CD8-positive, alpha-beta memory T cell (primary cell): ENCODE results near the gene CDA. TPM values are rescaled to one million over a fixed set of nuclear protein-coding genes. Genes with fewer than 3 reads are reported as not detected.

Experiments used
- CTCF ChIA-PET: fragments of 350-600 bp; sonication (Branson Sonifier 250); formaldehyde crosslinking; loops from one replicate; lab custom pipeline; 2021; ENCODE audit warnings: antibody characterized with exemption; lab: Charles Lee
- POLR2A ChIA-PET: fragments of 350-600 bp; sonication (Branson Sonifier 250); formaldehyde crosslinking; loops from one replicate; lab custom pipeline; 2021; ENCODE audit warnings: antibody characterized with exemption; lab: Charles Lee
- DNase-seq, 5 donors: peaks; one replicate each; pipeline versions ENCODE4 v3.0.0 to v3.0.0-alpha.2; 2020 to 2022; ENCODE audit warnings: mixed read lengths in 1 of 5
- H3K27ac ChIP-seq: one replicate; pipeline ENCODE4 v1.7.0; 2013; ENCODE audit warnings: low read depth, mild to moderate bottlenecking, low read length, moderate library complexity
- H3K27me3 ChIP-seq: 2 replicates; pipeline ENCODE4 v1.7.0; 2013; ENCODE audit warnings: low read length, mild to moderate bottlenecking; ENCODE audit not compliant: insufficient read depth, poor library complexity, severe bottlenecking
- H3K36me3 ChIP-seq: 2 replicates; pipeline ENCODE4 v1.7.0; 2013; ENCODE audit warnings: mild to moderate bottlenecking, low read length, moderate library complexity; ENCODE audit not compliant: insufficient read depth
- H3K4me1 ChIP-seq: 2 replicates; pipeline ENCODE4 v1.7.0; 2013; ENCODE audit warnings: mild to moderate bottlenecking, low read length, moderate library complexity; ENCODE audit not compliant: insufficient read depth
- H3K4me3 ChIP-seq: 2 replicates; pipeline ENCODE4 v1.7.0; 2013; ENCODE audit warnings: mild to moderate bottlenecking, low read length
- H3K9me3 ChIP-seq: 2 replicates; pipeline ENCODE4 v1.7.0; 2013; ENCODE audit warnings: mild to moderate bottlenecking, low read length
- H3K27ac Mint-ChIP-seq, 8 donors: one replicate each; pipeline ENCODE4 v1.8.0; 2020 to 2021; ENCODE audit warnings: mixed read lengths in 8 of 8, mild to moderate bottlenecking in 6 of 8, inconsistent platforms in 3 of 8, moderate library complexity in 3 of 8
- H3K27me3 Mint-ChIP-seq, 2 donors: one replicate each; pipeline ENCODE4 v1.8.0; 2020 to 2021; ENCODE audit warnings: mixed read lengths in 2 of 2, mild to moderate bottlenecking in 1 of 2, moderate library complexity in 1 of 2
- H3K36me3 Mint-ChIP-seq, 3 donors: one replicate each; pipeline ENCODE4 v1.8.0; 2020 to 2021; ENCODE audit warnings: mixed read lengths in 3 of 3, inconsistent platforms in 1 of 3, mild to moderate bottlenecking in 1 of 3
- H3K4me1 Mint-ChIP-seq, 3 donors: one replicate each; pipeline ENCODE4 v1.8.0; 2020 to 2021; ENCODE audit warnings: mixed read lengths in 3 of 3, inconsistent platforms in 1 of 3, mild to moderate bottlenecking in 1 of 3
- H3K4me3 Mint-ChIP-seq, 7 donors: one replicate each; pipeline ENCODE4 v1.8.0; 2020 to 2021; ENCODE audit warnings: mixed read lengths in 7 of 7, mild to moderate bottlenecking in 6 of 7, moderate library complexity in 4 of 7, inconsistent platforms in 2 of 7
- H3K9me3 Mint-ChIP-seq, 5 donors: one replicate each; pipeline ENCODE4 v1.8.0; 2020 to 2022; ENCODE audit warnings: mixed read lengths in 5 of 5, mild to moderate bottlenecking in 3 of 5, moderate library complexity in 2 of 5, inconsistent platforms in 1 of 5
- polyA plus RNA-seq: library from polyadenylated mRNA; unstranded; fragments of 300-500 nt; fragmentation: Illumina TruSeq; gene quantifications from one replicate; pipeline ENCODE4 v1.2.3, GENCODE V29; 2021
- total RNA-seq, 2 experiments: library from RNA; stranded (reverse); gene quantifications; one replicate each; pipeline ENCODE4 v1.2.3, GENCODE V29; 2021

The CDA gene
- total and polyA plus RNA-seq, 3 experiments from 2014 or later: not detected

DNA sequence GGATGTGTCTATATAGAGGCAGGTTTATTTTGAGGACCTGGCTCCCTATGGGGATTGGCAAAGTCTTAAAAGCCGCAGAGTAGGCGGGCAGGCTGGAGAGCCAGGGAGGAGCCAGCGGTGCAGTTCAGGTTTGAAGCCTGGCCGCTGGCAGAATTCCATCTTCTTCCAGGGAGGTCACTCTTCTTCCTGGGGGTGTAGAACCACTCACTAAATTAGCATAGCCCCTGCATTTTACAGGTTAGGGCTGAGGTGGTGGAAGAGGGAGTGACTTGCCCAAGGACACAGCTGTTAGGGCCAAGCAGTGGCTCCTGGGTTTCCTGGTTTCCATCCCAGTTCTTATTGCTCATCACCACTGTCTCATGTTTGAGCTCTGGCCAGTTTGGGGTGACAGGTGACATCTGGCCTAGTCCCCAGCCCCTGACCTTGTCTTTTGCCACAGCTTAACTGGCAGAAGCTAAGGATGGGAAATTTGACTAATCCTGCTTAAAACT, 45.7 kb downstream of the CDA start:
- peak in 2 of 5 donors; percentile 10 to 49 for DNase-seq
- peak overlapping the region; percentile 88 to 96 (median 92) for H3K4me3 Mint-ChIP-seq
- CTCF ChIA-PET: interaction anchor here (1.0 to 3.3 kb wide), 5 partner anchors 9 to 126 kb away, joined by 3 to 12 read pairs (median 3); partner anchors contain the start of gene MUL1
- peaks cover 10% of the 10 kb centered on the region for H3K4me1 ChIP-seq
- H3K36me3 ChIP-seq: peaks cover 5% of the 10 kb centered on the region
- H3K4me3 ChIP-seq: peak overlapping the region; percentile 83
- peak overlapping the region in 7 of 8 donors; percentile 72 to 93 (median 87) for H3K27ac Mint-ChIP-seq
- peaks cover 0 to 36% (median 7%) of the 10 kb centered on the region in 3 donors for H3K36me3 Mint-ChIP-seq
- peaks cover 11 to 23% (median 17%) of the 10 kb centered on the region in 3 donors for H3K4me1 Mint-ChIP-seq
- H3K9me3 ChIP-seq: no peaks in the 10 kb centered on the region
- no peaks in the 10 kb centered on the region for H3K27me3 ChIP-seq
- H3K9me3 Mint-ChIP-seq: no peaks in the 10 kb centered on the region
- POLR2A ChIA-PET: interaction anchor here (0.6 to 1.8 kb wide), 4 partner anchors 9 to 152 kb away, joined by 3 to 9 read pairs (median 5); partner anchors contain the start of gene DDOST
- H3K27me3 Mint-ChIP-seq: no peaks in the 10 kb centered on the region
- H3K27ac ChIP-seq: peak overlapping the region; percentile 71

DNA sequence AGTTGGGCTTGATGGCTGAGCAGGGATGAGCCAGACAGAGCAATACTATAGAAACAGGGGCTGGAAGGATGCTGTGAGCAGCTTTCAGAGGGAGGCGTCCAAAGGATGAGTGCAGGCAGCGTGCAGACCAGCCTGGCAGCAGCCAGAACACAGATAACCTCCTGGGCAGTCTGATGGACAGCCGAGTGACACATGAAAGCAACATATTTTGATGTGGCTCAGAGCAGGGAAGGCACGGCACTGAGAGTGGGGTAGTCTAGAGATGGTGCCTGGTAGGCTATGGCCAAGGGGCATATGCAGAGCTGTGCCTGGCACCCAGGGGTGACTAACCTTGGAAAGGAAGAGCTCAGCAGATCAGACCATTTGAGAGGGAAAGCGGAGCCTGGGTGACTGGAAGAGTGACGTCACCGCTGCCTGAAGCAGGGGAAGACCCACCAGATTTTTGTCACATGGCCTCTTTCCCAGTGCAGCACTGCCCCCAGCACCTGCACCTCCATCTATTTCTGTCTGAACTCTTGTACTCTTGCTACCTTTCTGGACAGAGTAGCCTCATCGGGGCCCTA, 48.0 kb downstream of the CDA start:
- H3K27ac Mint-ChIP-seq: peak overlapping the region in 1 of 8 donors; percentile 74
- peaks cover 5% of the 10 kb centered on the region for H3K36me3 ChIP-seq
- H3K27me3 Mint-ChIP-seq: no peaks in the 10 kb centered on the region
- H3K9me3 Mint-ChIP-seq: no peaks in the 10 kb centered on the region
- peaks cover 16 to 23% (median 21%) of the 10 kb centered on the region in 3 donors for H3K4me1 Mint-ChIP-seq
- H3K27ac ChIP-seq: no peak overlapping the region
- CTCF ChIA-PET: no interaction called here
- no peak overlapping the region for H3K4me3 ChIP-seq
- no peaks in the 10 kb centered on the region for H3K27me3 ChIP-seq
- no peak for DNase-seq
- POLR2A ChIA-PET: no interaction called here
- H3K4me1 ChIP-seq: peaks cover 10% of the 10 kb centered on the region
- no peaks in the 10 kb centered on the region for H3K9me3 ChIP-seq
- no peak overlapping the region for H3K4me3 Mint-ChIP-seq
- H3K36me3 Mint-ChIP-seq: peaks cover 5 to 51% (median 13%) of the 10 kb centered on the region in 3 donors

DNA sequence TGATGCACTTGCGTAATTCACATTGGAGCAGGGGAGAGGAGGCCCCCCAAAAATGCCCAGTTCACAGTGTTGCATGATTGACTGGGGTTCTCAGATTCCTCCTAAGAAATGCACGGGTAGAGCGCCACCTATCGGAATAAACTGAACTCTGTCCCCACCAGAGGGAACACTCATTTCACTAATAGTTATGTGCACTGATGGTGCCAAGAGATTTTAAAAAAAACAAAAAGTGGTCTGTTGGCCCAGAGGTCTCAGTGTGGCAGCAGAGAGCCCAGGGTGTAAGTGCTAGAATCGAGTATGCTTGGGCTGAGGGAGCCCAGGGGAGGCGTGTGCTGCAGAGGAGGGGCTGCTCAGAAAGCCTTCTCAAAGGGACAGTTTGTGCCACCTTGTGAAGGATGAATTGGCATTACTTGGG, 51.3 kb downstream of the CDA start:
- H3K36me3 Mint-ChIP-seq: peaks cover 5 to 73% (median 15%) of the 10 kb centered on the region in 3 donors
- H3K4me1 Mint-ChIP-seq: peaks cover 5 to 10% (median 5%) of the 10 kb centered on the region in 3 donors
- H3K27ac ChIP-seq: no peak overlapping the region
- H3K4me3 Mint-ChIP-seq: no peak overlapping the region
- peak; percentile 35 to 69 (median 39) for DNase-seq
- peaks cover 15% of the 10 kb centered on the region for H3K36me3 ChIP-seq
- no peaks in the 10 kb centered on the region for H3K27me3 ChIP-seq
- H3K9me3 ChIP-seq: no peaks in the 10 kb centered on the region
- ChIA-PET CTCF (interaction anchor here (0.9 to 3.2 kb wide), 4 partner anchors 7 to 117 kb away, joined by 3 to 13 read pairs (median 3); partner anchors contain the start of gene PINK1), POLR2A (no interaction called here)
- no peaks in the 10 kb centered on the region for H3K9me3 Mint-ChIP-seq
- H3K27me3 Mint-ChIP-seq: no peaks in the 10 kb centered on the region
- H3K27ac Mint-ChIP-seq: peak overlapping the region in 3 of 8 donors; percentile 15 to 80 (median 57)
- no peak overlapping the region for H3K4me3 ChIP-seq
- no peaks in the 10 kb centered on the region for H3K4me1 ChIP-seq

DNA sequence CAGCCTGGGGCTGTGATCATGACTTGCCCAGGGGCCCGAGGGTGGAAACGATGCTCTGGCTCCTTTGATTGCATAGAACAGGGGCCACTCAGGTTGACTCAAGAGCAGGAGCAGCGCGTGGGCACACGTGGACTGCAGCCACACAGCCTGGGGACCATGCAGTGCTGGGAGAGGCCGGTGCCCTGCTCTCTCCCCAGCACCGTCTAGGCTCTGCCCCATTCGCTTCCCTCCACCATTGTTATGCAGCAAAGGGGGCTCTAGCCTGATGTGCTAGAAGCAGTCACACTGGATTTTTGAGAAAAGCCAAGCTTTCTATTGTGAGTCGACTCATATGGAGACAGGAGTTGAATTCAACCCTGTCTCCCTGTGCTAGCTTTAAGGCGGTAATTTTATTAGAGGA, 53.1 kb downstream of the CDA start:
- CTCF ChIA-PET: interaction anchor here (1.2 to 3.2 kb wide), 2 partner anchors 9 to 134 kb away, joined by 3 to 13 read pairs; partner anchors contain the start of gene PINK1
- H3K9me3 Mint-ChIP-seq: no peaks in the 10 kb centered on the region
- peaks cover 0 to 5% (median 4%) of the 10 kb centered on the region in 3 donors for H3K4me1 Mint-ChIP-seq

GRCh38 chr1:20643080-20643479, 54.2 kb downstream of the CDA start:
- no peaks in the 10 kb centered on the region for H3K27me3 Mint-ChIP-seq
- H3K4me3 Mint-ChIP-seq: peak overlapping the region in 1 of 7 donors; percentile 36
- DNase-seq: no peak
- H3K27ac Mint-ChIP-seq: peak overlapping the region in 1 of 8 donors; percentile 23
- Histone ChIP-seq H3K9me3 (no peaks in the 10 kb centered on the region), H3K27ac (no peak overlapping the region), H3K4me1 (no peaks in the 10 kb centered on the region), H3K4me3 (no peak overlapping the region), H3K27me3 (no peaks in the 10 kb centered on the region), H3K36me3 (peaks cover 15% of the 10 kb centered on the region)
- ChIA-PET POLR2A (interaction anchor here (0.6 kb wide), 1 partner anchor 9 kb away, joined by 3 read pairs; no protein-coding TSS in a partner anchor), CTCF (interaction anchor here (3.2 kb wide), 1 partner anchor 10 kb away, joined by 13 read pairs; the partner anchor contains the start of gene PINK1)
- H3K36me3 Mint-ChIP-seq: peaks cover 5 to 68% (median 15%) of the 10 kb centered on the region in 3 donors
- no peaks in the 10 kb centered on the region for H3K9me3 Mint-ChIP-seq
- peaks cover 0 to 5% (median 4%) of the 10 kb centered on the region in 3 donors for H3K4me1 Mint-ChIP-seq

More for the DNA sequence above, 53.1 kb downstream of the CDA start:
- peak overlapping the region in 1 of 8 donors; percentile 51 for H3K27ac Mint-ChIP-seq
- H3K4me3 Mint-ChIP-seq: no peak overlapping the region
- Histone ChIP-seq H3K27ac (no peak overlapping the region), H3K4me3 (no peak overlapping the region), H3K4me1 (no peaks in the 10 kb centered on the region), H3K9me3 (no peaks in the 10 kb centered on the region), H3K36me3 (peaks cover 15% of the 10 kb centered on the region), H3K27me3 (no peaks in the 10 kb centered on the region)
- DNase-seq: no peak
- peaks cover 5 to 75% (median 15%) of the 10 kb centered on the region in 3 donors for H3K36me3 Mint-ChIP-seq
- no peaks in the 10 kb centered on the region for H3K27me3 Mint-ChIP-seq
- POLR2A ChIA-PET: interaction anchor here (1.2 kb wide), 1 partner anchor 19 kb away, joined by 3 read pairs; the partner anchor contains the start of gene DDOST

DNA sequence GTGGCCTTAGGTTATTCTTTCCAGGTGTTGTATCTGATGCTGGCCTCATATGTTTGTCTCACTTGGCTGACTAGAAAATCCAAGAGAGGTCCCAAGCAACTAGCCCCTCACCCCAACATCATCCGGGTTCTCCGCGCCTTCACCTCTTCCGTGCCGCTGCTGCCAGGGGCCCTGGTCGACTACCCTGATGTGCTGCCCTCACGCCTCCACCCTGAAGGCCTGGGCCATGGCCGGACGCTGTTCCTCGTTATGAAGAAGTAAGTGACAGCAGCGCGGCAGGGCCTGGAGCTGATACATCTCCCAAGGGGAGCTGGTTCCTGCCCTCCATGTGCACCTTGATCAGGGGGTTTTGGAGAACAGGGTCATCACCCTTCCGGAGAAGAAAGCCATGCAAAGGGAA, 55.5 kb downstream of the CDA start:
- H3K27me3 ChIP-seq: no peaks in the 10 kb centered on the region
- H3K36me3 Mint-ChIP-seq: peaks cover 5 to 68% (median 10%) of the 10 kb centered on the region in 3 donors
- H3K9me3 ChIP-seq: no peaks in the 10 kb centered on the region
- H3K4me3 Mint-ChIP-seq: no peak overlapping the region
- no peaks in the 10 kb centered on the region for H3K4me1 ChIP-seq
- H3K27me3 Mint-ChIP-seq: no peaks in the 10 kb centered on the region
- peaks cover 16% of the 10 kb centered on the region for H3K36me3 ChIP-seq
- peaks cover 0 to 5% (median 4%) of the 10 kb centered on the region in 3 donors for H3K4me1 Mint-ChIP-seq
- no peak overlapping the region for H3K27ac ChIP-seq
- H3K9me3 Mint-ChIP-seq: no peaks in the 10 kb centered on the region
- no peak for DNase-seq
- POLR2A ChIA-PET: no interaction called here
- no peak overlapping the region for H3K4me3 ChIP-seq
- H3K27ac Mint-ChIP-seq: no peak overlapping the region
- CTCF ChIA-PET: no interaction called here

DNA sequence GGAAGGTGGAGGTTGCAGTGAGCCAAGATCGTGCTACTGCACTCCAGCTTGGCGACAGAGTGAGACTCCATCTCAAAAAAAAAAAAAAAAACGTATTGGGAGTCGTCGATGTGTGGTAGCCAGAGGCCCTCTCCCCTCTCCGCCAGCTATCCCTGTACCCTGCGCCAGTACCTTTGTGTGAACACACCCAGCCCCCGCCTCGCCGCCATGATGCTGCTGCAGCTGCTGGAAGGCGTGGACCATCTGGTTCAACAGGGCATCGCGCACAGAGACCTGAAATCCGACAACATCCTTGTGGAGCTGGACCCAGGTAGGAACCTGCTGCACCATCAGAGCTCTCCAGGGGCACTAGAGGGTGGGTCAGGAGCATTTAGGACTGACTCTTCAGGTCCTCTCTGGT, 56.5 kb downstream of the CDA start:
- no peak overlapping the region for H3K4me3 ChIP-seq
- H3K9me3 ChIP-seq: no peaks in the 10 kb centered on the region
- DNase-seq: no peak
- H3K4me3 Mint-ChIP-seq: no peak overlapping the region
- no peaks in the 10 kb centered on the region for H3K9me3 Mint-ChIP-seq
- CTCF ChIA-PET: interaction anchor here (1.1 to 1.5 kb wide), 2 partner anchors 13 to 128 kb away, joined by 3 to 6 read pairs; no protein-coding TSS in a partner anchor
- H3K4me1 ChIP-seq: no peaks in the 10 kb centered on the region
- POLR2A ChIA-PET: interaction anchor here (1.5 kb wide), 1 partner anchor 11 kb away, joined by 7 read pairs; no protein-coding TSS in a partner anchor
- H3K27me3 Mint-ChIP-seq: no peaks in the 10 kb centered on the region
- H3K4me1 Mint-ChIP-seq: peaks cover 0 to under 1% (median under 1%) of the 10 kb centered on the region in 3 donors
- H3K36me3 Mint-ChIP-seq: peaks cover 5 to 69% (median 8%) of the 10 kb centered on the region in 3 donors
- H3K36me3 ChIP-seq: peaks cover 16% of the 10 kb centered on the region
- H3K27ac ChIP-seq: no peak overlapping the region
- H3K27me3 ChIP-seq: no peaks in the 10 kb centered on the region
- H3K27ac Mint-ChIP-seq: no peak overlapping the region
